A673 (cell line): ENCODE data around the gene RNASE7. TPM values are rescaled to one million over a fixed set of nuclear protein-coding genes. Genes with fewer than 3 reads are reported as not detected.

Source experiments
- BruUV-seq: library from RNA; stranded (reverse); fragments of 400-500 nt; replicated peaks from 2 replicates; lab custom pipeline; 2021; lab: Mats Ljungman, UMichigan
- CTCF ChIA-PET: fragments of 300-600 bp; sonication (Branson Sonifier 250); formaldehyde crosslinking; loops from one replicate; lab custom pipeline; 2022; ENCODE audit warnings: antibody characterized with exemption; lab: Charles Lee
- POLR2A ChIA-PET: fragments of 300-600 bp; sonication (Branson Sonifier 250); formaldehyde crosslinking; loops from one replicate; lab custom pipeline; 2022; ENCODE audit warnings: antibody characterized with exemption; ENCODE audit not compliant: low non-redundant PET; lab: Charles Lee
- DNase-seq: peaks from one replicate; pipeline ENCODE4 v3.0.0-alpha.2; 2015; ENCODE audit warnings: low spot score
- H3K27ac ChIP-seq: fragments of 200-600 bp; sonication (generic); 2 replicates; pipeline ENCODE4 v1.5.1; 2016; ENCODE audit warnings: mixed run types, low read depth, mild to moderate bottlenecking, mixed read lengths, antibody characterized with exemption, low read length; ENCODE audit not compliant: poor library complexity, severe bottlenecking
- H3K27me3 ChIP-seq: fragments of 200-600 bp; sonication (generic); replicated peaks from 2 replicates; pipeline ENCODE4 v1.6.1; 2017; ENCODE audit warnings: mixed run types, low read depth, mild to moderate bottlenecking, mixed read lengths, antibody characterized with exemption, low read length; ENCODE audit not compliant: insufficient read depth, poor library complexity
- H3K36me3 ChIP-seq: fragments of 200-600 bp; sonication (generic); 2 replicates; pipeline ENCODE4 v1.6.1; 2016; ENCODE audit warnings: mixed run types, mild to moderate bottlenecking, mixed read lengths, antibody characterized with exemption, low read length; ENCODE audit not compliant: insufficient read depth, poor library complexity, severe bottlenecking
- H3K4me1 ChIP-seq: fragments of 200-600 bp; sonication (generic); 2 replicates; pipeline ENCODE4 v1.6.1; 2017; ENCODE audit warnings: mixed run types, mild to moderate bottlenecking, mixed read lengths, antibody characterized with exemption, low read length; ENCODE audit not compliant: insufficient read depth, poor library complexity, severe bottlenecking
- H3K4me3 ChIP-seq: fragments of 200-600 bp; sonication (generic); 2 replicates; pipeline ENCODE4 v1.5.1; 2016; ENCODE audit warnings: low read depth, mixed run types, mild to moderate bottlenecking, mixed read lengths, low read length; ENCODE audit not compliant: poor library complexity, severe bottlenecking
- H3K9me3 ChIP-seq: fragments of 200-600 bp; sonication (generic); 2 replicates; pipeline ENCODE4 v1.6.1; 2016; ENCODE audit warnings: mixed run types, low read depth, mild to moderate bottlenecking, mixed read lengths, antibody characterized with exemption, low read length; ENCODE audit not compliant: poor library complexity, severe bottlenecking
- EZH2 ChIP-seq: fragments of 200-600 bp; sonication (generic); IDR thresholded peaks from 2 replicates; pipeline ENCODE4 v1.6.1; 2017; ENCODE audit warnings: borderline replicate concordance, low read depth, mild to moderate bottlenecking, mixed read lengths, antibody characterized with exemption, low read length; ENCODE audit not compliant: poor library complexity, severe bottlenecking
- intact Hi-C: fragments of 100-400 bp; cut with micrococcal nuclease; formaldehyde crosslinking; loops from one replicate; pipeline ENCODE4 v1.10.0; 2022; ENCODE audit not compliant: unreplicated experiment
- total RNA-seq: library from RNA; stranded (reverse); gene quantifications from 2 replicates; pipeline ENCODE4 v1.2.3, GENCODE V29; 2021
- TF ChIP-seq, protein P1 (sequence below): fragments of 300-800, 200-600 bp; sonication (generic); conservative IDR thresholded peaks from 2 replicates; pipeline ENCODE4 v1.5.1; 2017; ENCODE audit warnings: low read depth, mild to moderate bottlenecking, antibody characterized with exemption, low read length, moderate library complexity, mixed read lengths

Gene RNASE7
- total RNA-seq, 1 experiment from 2014 or later, result not detected

DNA sequence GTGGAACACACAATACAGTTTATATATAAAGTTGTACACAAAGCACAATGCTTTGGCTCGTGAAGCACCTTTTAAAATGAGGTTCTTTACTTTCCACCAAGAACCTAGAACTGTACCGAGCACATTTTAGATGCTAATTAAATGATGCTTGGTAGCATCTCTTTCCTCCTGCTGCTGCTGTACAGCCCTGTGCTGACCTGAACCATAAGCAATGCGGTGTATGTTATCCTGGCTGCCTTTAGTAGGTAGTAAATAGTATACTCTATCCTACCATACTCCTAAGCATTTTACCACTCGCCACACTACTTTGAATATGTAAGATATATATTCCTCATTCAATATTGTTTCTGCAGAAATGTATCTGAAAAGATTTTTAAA lies 12.6 kb downstream of the RNASE7 start:
- POLR2A ChIA-PET, result no interaction called here
- DNase-seq, result no peak
- Histone ChIP-seq H3K4me1 (no peaks in the 10 kb centered on the region), H3K9me3 (no peaks in the 10 kb centered on the region), H3K4me3 (no peak overlapping the region), H3K27ac (no peak overlapping the region), H3K36me3 (no peaks in the 10 kb centered on the region), H3K27me3 (no peaks in the 10 kb centered on the region)
- CTCF ChIA-PET, result no interaction called here
- intact Hi-C loops, result no loop called here
- no TSS peak for BruUV-seq
- TF ChIP-seq EZH2, result no peak
- TF ChIP-seq, protein P1, sequence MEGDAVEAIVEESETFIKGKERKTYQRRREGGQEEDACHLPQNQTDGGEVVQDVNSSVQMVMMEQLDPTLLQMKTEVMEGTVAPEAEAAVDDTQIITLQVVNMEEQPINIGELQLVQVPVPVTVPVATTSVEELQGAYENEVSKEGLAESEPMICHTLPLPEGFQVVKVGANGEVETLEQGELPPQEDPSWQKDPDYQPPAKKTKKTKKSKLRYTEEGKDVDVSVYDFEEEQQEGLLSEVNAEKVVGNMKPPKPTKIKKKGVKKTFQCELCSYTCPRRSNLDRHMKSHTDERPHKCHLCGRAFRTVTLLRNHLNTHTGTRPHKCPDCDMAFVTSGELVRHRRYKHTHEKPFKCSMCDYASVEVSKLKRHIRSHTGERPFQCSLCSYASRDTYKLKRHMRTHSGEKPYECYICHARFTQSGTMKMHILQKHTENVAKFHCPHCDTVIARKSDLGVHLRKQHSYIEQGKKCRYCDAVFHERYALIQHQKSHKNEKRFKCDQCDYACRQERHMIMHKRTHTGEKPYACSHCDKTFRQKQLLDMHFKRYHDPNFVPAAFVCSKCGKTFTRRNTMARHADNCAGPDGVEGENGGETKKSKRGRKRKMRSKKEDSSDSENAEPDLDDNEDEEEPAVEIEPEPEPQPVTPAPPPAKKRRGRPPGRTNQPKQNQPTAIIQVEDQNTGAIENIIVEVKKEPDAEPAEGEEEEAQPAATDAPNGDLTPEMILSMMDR, result no peak

DNA sequence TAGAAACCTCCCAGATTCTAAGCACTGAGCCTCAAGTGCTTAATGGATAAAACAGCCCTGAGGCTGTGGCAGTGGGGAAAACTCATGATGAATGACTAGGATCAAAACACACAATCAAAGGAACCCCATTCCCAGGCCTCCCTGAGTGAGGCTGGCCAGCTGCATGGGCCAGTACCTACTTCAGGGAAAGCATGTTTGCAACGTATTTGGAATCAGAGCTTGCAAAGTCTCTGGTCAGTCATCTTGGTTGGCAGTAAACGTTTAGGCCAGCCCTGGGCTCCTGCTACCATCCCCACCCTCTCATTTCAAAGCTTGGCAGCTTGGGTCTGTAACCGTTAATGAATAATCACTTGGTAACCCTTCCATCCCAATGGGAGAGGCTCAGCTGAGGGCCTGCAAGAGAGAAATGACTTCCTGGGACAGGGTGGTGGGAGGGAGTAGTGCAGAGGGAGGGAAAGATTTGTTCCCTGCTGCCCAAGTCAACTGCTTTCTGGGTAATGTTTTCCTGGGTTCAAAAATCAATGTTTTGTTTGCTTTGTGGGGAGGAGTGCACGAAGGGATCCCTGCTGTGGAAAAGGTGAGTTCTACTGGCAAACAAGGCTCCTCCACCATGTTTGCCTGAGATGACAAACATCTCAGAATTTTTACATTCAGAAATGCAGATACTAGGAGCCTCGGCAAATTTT lies 13.4 kb downstream of the RNASE7 start:
- no peak for DNase-seq
- ChIA-PET POLR2A (no interaction called here), CTCF (no interaction called here)
- no TSS peak for BruUV-seq
- intact Hi-C loops, result no loop called here
- no peaks in the 10 kb centered on the region for H3K9me3 ChIP-seq
- H3K27me3 ChIP-seq, result no peaks in the 10 kb centered on the region
- no peak overlapping the region for H3K4me3 ChIP-seq
- no peak overlapping the region for H3K27ac ChIP-seq
- H3K36me3 ChIP-seq, result no peaks in the 10 kb centered on the region
- TF ChIP-seq EZH2, result no peak
- TF ChIP-seq, protein P1, result no peak
- H3K4me1 ChIP-seq, result no peaks in the 10 kb centered on the region

DNA sequence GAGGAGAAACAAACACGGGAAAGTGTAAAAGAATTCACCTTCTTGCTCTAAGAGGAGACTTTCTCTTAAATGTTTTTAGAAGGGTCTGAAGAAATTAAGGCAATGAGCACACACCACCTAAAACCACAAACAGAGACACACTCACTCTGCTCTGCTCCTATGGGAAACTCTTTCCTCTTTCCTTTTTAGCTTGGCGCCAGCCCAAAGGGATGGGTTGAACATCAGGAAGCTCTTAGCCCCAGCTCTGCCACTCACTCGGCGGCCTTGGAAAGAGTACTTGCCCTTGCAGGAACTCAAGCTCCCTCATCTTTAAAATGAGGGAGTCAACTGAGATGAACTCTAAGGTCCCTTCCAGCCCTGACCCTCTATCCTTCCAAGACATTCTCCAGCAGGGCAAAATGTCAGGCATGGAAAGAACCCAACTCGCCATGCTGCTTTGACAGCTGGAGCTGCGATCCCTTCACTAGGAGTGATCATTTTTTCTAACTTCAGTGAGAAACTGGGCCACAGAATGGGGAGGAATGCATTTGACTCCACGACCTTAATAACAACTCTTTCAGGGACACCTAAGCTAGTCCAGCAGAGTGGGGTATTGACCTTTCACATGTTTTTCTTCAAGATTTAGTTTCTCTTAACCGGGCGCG lies 14.5 kb downstream of the RNASE7 start:
- Histone ChIP-seq H3K27ac (no peak overlapping the region), H3K9me3 (no peaks in the 10 kb centered on the region), H3K27me3 (no peaks in the 10 kb centered on the region), H3K4me3 (no peak overlapping the region), H3K4me1 (no peaks in the 10 kb centered on the region), H3K36me3 (no peaks in the 10 kb centered on the region)
- intact Hi-C loops, result no loop called here
- BruUV-seq, result no TSS peak
- CTCF ChIA-PET, result no interaction called here
- no peak for DNase-seq
- POLR2A ChIA-PET, result no interaction called here
- TF ChIP-seq, protein P1, result no peak
- TF ChIP-seq EZH2, result no peak
